Tibial artery (tissue), 4 donors: ENCODE data around the gene GATA5.

Source experiments
- DNase-seq, 2 donors: peaks; one replicate each; pipeline ENCODE4 v3.0.0-alpha.2; 2019
- H3K27ac ChIP-seq, 2 donors: fragments of 200-600 bp; sonication (generic) in 1 of 2; 1 replicate in 1 of 2; 2 replicates in 1 of 2; pipeline ENCODE4 v1.5.1; 2018 to 2019; ENCODE audit warnings: mild to moderate bottlenecking in 1 of 2
- H3K27me3 ChIP-seq, 2 donors: fragments of 200-600 bp; sonication (generic) in 1 of 2; one replicate each; pipeline versions ENCODE4 v1.5.1 to v1.6.0; 2016 to 2019
- H3K36me3 ChIP-seq, 3 donors: fragments of 200-600 bp; sonication (generic) in 2 of 3; one replicate each; pipeline ENCODE4 v1.5.1; 2016 to 2019; ENCODE audit warnings: mild to moderate bottlenecking in 2 of 3
- H3K4me1 ChIP-seq, 4 donors: fragments of 200-600 bp; sonication (generic) in 2 of 4; 1 replicate in 3 of 4; 2 replicates in 1 of 4; pipeline ENCODE4 v1.5.1; 2016 to 2019
- H3K4me3 ChIP-seq, 2 donors: fragments of 200-600 bp; sonication (generic) in 1 of 2; 1 replicate in 1 of 2; 2 replicates in 1 of 2; pipeline ENCODE4 v1.5.1; 2018 to 2019; ENCODE audit warnings: mild to moderate bottlenecking in 2 of 2
- H3K9me3 ChIP-seq, 3 donors: fragments of 200-600 bp; sonication (generic) in 1 of 3; one replicate each; pipeline ENCODE4 v1.5.1; 2016 to 2019
- CTCF ChIP-seq, 2 experiments: fragments of 200-600 bp in 1 of 2; fragments of 450-650 bp in 1 of 2; IDR thresholded peaks; one replicate each; pipeline ENCODE4 v1.5.1; 2017 to 2019; ENCODE audit warnings: antibody characterized with exemption in 2 of 2, mild to moderate bottlenecking in 1 of 2, moderate library complexity in 1 of 2
- intact Hi-C: fragments of 100-400 bp; cut with DNase I; formaldehyde crosslinking; loops from one replicate; pipeline ENCODE4 v1.15.0; 2023; ENCODE audit warnings: low total_unique reads

The GATA5 gene

GRCh38 chr20:62437496-62437895 lies 38.3 kb downstream of the GATA5 start:
- H3K36me3 ChIP-seq = no peaks in the 10 kb centered on the region
- TF ChIP-seq CTCF (IDR thresholded peaks at IDR 0.05) = no peak
- DNase-seq = no peak
- peaks cover 0 to 20% (median 13%) of the 10 kb centered on the region in 4 donors for H3K4me1 ChIP-seq
- no peak overlapping the region for H3K4me3 ChIP-seq
- H3K9me3 ChIP-seq = no peaks in the 10 kb centered on the region
- no peak overlapping the region for H3K27ac ChIP-seq
- H3K27me3 ChIP-seq = peaks cover 0 to 43% of the 10 kb centered on the region in 2 donors
- intact Hi-C loops = no loop called here

- TF ChIP-seq CTCF (IDR thresholded peaks at IDR 0.05) = no peak
- Histone ChIP-seq H3K27ac (no peak overlapping the region), H3K27me3 (peaks cover 0 to 40% of the 10 kb centered on the region in 2 donors), H3K4me1 (peaks cover 0 to 20% (median 13%) of the 10 kb centered on the region in 4 donors), H3K9me3 (no peaks in the 10 kb centered on the region), H3K36me3 (no peaks in the 10 kb centered on the region), H3K4me3 (no peak overlapping the region)
- intact Hi-C loops = no loop called here
- DNase-seq = no peak
These were observed 39.1 kb downstream of the GATA5 start for GRCh38 chr20:62436692-62437091.

- Histone ChIP-seq H3K4me1 (peaks cover 0 to 20% (median 13%) of the 10 kb centered on the region in 4 donors), H3K27ac (no peak overlapping the region), H3K4me3 (peak overlapping the region in 1 of 2 donors; percentile 23), H3K9me3 (no peaks in the 10 kb centered on the region), H3K27me3 (peaks cover 0 to 35% of the 10 kb centered on the region in 2 donors), H3K36me3 (no peaks in the 10 kb centered on the region)
- no peak for TF ChIP-seq CTCF (IDR thresholded peaks at IDR 0.05)
- peak in 1 of 2 donors; percentile 46 for DNase-seq
- intact Hi-C loops = no loop called here
These were observed 41.9 kb downstream of the GATA5 start for GRCh38 chr20:62433658-62434497.

- no peak overlapping the region for H3K4me3 ChIP-seq
- intact Hi-C loops = no loop called here
- no peak overlapping the region for H3K27ac ChIP-seq
- peaks cover 0 to 21% (median 13%) of the 10 kb centered on the region in 4 donors for H3K4me1 ChIP-seq
- DNase-seq = no peak
- no peak for TF ChIP-seq CTCF (IDR thresholded peaks at IDR 0.05)
- H3K9me3 ChIP-seq = no peaks in the 10 kb centered on the region
- no peaks in the 10 kb centered on the region for H3K36me3 ChIP-seq
- peaks cover 0 to 47% of the 10 kb centered on the region in 2 donors for H3K27me3 ChIP-seq
These were observed 44.8 kb downstream of the GATA5 start for GRCh38 chr20:62430866-62431447.

GRCh38 chr20:62430311-62430853 lies 45.4 kb downstream of the GATA5 start:
- no peak for TF ChIP-seq CTCF (IDR thresholded peaks at IDR 0.05)
- Histone ChIP-seq H3K4me3 (no peak overlapping the region), H3K27ac (no peak overlapping the region), H3K9me3 (no peaks in the 10 kb centered on the region), H3K27me3 (peaks cover 0 to 49% of the 10 kb centered on the region in 2 donors), H3K36me3 (no peaks in the 10 kb centered on the region), H3K4me1 (peaks cover 0 to 21% (median 13%) of the 10 kb centered on the region in 4 donors)
- intact Hi-C loops = no loop called here
- DNase-seq = no peak
